ENCODE results near the gene SMYD2.

SMYD2 gene

DNA sequence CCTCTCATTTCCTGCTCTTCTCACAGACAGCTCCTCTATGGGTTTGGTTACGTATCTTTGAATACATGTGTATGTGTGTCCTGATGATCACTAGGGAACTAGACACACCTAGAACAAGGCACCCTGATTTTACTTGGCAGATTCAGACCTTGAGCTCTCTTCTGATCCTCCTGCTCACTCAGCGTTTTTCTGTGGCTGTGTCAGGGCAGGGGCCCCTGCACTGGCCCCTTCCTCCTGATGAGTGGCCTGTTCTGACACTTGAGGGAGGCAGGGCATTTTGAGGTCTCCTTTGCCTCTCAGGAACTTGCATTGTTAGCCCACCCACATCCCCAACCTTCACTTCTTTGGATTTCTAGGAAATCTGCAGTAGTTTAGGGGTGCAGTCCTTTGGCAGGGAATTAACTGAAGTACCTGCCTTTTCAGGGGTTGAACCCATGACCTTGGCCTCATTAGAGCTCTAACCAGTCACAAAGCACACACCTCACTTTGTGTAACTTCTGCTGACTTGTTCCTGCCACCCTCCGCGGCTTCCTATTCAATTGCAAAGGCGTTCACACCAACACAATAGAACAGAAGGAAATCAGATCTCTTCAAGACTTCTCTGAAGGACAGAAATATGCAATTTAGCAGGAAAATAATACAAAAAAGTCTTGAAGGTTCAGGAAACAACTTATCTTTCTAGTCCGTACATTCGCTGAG, 8.8 kb downstream of the SMYD2 start:
- ChIA-PET CTCF (interaction anchor here (1.5 kb wide), 2 partner anchors 29 to 42 kb away, joined by 5 read pairs; no protein-coding TSS in a partner anchor), POLR2A (no interaction called here)
- TF ChIP-seq, protein P1, sequence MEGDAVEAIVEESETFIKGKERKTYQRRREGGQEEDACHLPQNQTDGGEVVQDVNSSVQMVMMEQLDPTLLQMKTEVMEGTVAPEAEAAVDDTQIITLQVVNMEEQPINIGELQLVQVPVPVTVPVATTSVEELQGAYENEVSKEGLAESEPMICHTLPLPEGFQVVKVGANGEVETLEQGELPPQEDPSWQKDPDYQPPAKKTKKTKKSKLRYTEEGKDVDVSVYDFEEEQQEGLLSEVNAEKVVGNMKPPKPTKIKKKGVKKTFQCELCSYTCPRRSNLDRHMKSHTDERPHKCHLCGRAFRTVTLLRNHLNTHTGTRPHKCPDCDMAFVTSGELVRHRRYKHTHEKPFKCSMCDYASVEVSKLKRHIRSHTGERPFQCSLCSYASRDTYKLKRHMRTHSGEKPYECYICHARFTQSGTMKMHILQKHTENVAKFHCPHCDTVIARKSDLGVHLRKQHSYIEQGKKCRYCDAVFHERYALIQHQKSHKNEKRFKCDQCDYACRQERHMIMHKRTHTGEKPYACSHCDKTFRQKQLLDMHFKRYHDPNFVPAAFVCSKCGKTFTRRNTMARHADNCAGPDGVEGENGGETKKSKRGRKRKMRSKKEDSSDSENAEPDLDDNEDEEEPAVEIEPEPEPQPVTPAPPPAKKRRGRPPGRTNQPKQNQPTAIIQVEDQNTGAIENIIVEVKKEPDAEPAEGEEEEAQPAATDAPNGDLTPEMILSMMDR (IDR thresholded peaks at IDR 0.05; ENCODE audit: control extremely low read depth, extremely low read depth, low read depth, missing control alignments) = no peak
- no peak for DNase-seq (ENCODE audit: extremely low spot score)

DNA sequence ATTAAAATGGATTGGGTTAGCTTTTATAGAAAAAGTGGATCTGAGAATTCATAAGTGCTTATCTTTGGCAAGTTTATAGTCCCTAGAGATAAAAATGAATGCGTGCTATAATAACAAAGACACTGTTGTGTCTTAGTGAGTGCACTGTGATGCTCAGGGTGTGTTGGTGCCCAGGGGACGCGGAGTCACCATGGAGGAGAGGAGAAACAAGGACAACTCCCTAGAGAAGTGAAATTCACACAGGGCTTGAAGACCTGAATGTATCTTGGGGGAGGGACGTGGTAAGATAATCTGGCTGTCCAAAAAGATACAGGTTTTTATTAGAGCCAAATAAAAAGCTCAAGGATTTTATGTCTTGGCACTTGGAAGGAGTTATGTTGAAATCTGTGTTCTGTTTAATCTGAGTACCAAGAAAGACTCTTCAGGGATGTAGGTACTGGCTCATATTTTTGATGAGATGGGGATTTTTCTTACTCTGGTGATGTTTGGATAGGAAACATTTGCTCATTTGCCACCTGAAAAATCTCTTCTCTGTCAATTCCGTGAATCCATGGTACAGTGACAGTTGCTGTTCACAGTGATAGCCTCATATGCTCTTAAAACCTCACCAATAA, 9.6 kb downstream of the SMYD2 start:
- DNase-seq (ENCODE audit: extremely low spot score) = no peak
- TF ChIP-seq, protein P1 (IDR thresholded peaks at IDR 0.05; ENCODE audit: control extremely low read depth, extremely low read depth, low read depth, missing control alignments) = no peak
- CTCF ChIA-PET = interaction anchor here (1.0 to 8.3 kb wide), 6 partner anchors 18 to 76 kb away, joined by 3 to 54 read pairs (median 6); no protein-coding TSS in a partner anchor
- POLR2A ChIA-PET = no interaction called here

DNA sequence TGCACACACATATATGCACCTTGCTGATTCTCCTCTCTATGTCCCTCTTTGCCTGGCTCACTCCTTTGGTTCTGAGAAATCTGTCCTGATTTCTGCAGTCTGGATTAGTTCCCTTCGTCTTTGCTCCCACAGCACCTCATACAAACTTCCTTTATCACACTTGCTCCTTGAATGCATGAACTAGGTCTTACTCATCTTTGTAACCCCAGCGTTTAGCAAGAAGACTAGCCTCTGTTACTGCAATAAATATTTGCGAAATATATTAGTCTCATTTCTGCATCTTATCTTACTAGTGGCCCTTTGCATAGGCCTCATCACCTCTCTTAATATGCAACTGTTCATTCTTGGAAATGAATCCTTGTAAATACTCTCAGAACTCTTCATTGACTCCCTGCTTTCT, 11.4 kb downstream of the SMYD2 start:
- CTCF ChIA-PET = interaction anchor here (1.4 to 8.3 kb wide), 3 partner anchors 32 to 40 kb away, joined by 4 to 54 read pairs (median 13); no protein-coding TSS in a partner anchor
- TF ChIP-seq, protein P1 (IDR thresholded peaks at IDR 0.05; ENCODE audit: control extremely low read depth, extremely low read depth, low read depth, missing control alignments) = no peak
- POLR2A ChIA-PET = no interaction called here
- no peak for DNase-seq (ENCODE audit: extremely low spot score)

DNA sequence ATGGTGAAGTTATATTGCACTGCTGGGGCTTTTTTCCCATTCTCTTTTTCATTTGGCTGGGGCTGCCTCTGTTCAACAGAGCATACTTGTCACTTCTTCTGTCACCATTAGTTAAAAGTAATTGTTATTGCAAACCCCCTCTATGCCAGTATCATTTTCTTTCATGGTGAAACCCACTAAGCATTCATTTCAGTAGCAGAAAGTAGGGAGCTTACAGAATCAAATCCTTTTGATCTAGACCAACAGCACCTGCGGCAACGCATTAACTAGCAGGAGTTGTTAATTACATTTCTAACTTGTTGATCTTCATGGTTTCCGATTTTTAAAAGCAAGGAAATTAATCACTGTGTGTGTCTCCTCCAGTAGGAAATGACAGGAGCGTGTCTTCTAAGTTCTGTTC, 15.0 kb downstream of the SMYD2 start:
- ChIA-PET CTCF (interaction anchor here (2.0 to 8.3 kb wide), 2 partner anchors 34 to 36 kb away, joined by 5 to 54 read pairs; no protein-coding TSS in a partner anchor), POLR2A (no interaction called here)

DNA sequence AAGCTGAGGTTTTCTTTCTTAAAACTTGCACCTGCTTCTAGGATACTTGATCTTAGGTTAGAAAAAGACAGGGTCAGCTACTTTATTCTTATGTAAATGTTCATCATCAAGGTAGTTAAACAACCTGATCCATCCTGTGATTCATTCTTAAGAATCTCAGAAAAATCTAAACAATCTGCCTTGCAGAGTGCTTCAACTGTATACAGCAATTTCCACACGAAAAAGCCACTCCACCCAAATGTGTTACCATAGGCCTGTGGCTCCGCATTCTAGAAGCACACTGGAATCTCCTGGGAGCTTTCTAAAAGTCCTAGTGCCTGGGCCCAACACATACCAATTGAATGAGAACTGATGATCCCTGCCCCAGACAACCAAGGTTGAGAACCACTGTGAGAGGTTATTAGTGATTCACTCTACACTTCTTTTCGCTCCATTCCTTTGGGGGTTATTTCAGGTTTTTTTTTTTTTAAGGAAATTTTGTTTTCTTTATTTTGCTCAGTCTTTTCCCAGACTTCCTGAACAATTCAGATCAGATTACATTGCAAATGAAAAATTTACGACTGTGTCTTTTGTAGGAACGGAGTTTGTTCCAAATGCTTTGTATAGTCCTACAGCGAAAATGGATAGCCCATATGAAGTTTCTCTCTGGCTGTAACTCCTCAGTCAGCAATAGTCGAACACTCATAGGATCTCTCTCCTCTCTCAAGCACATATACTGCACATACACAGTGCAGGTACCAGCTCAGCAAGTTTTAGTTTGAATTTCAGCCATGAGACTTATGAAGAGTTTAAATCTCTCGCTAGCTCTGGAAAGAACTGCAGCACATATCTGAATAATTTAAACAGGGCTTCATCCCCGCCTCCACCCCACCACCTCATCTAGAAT, 16.1 kb downstream of the SMYD2 start:
- ChIA-PET POLR2A (no interaction called here), CTCF (interaction anchor here (1.9 to 8.3 kb wide), 3 partner anchors 33 to 37 kb away, joined by 4 to 54 read pairs (median 5); no protein-coding TSS in a partner anchor)
- DNase-seq (ENCODE audit: extremely low spot score) = no peak
- TF ChIP-seq, protein P1 (IDR thresholded peaks at IDR 0.05; ENCODE audit: control extremely low read depth, extremely low read depth, low read depth, missing control alignments) = no peak

More for the DNA sequence above, 15.0 kb downstream of the SMYD2 start:
- TF ChIP-seq, protein P1 (IDR thresholded peaks at IDR 0.05; ENCODE audit: control extremely low read depth, extremely low read depth, low read depth, missing control alignments) = no peak
- DNase-seq (ENCODE audit: extremely low spot score) = no peak

All from GM10248 (cell line).